Testis (tissue), 3 donors: Measurements from ENCODE around the gene HMGN1. TPM values are rescaled to one million over a fixed set of nuclear protein-coding genes. Genes with fewer than 3 reads are reported as not detected.

ENCODE experiments used
- DNase-seq: peaks from one replicate; pipeline ENCODE4 v3.0.0-alpha.2; 2019
- H3K27ac ChIP-seq, 2 donors: fragments of 200-600 bp; sonication (generic); one replicate each; pipeline ENCODE4 v1.5.1; 2019
- H3K27me3 ChIP-seq: fragments of 200-600 bp; sonication (generic); one replicate; pipeline ENCODE4 v1.5.1; 2019
- H3K36me3 ChIP-seq: fragments of 200-600 bp; sonication (generic); one replicate; pipeline ENCODE4 v1.5.1; 2017; ENCODE audit warnings: low read depth; ENCODE audit errors: missing control alignments
- H3K4me1 ChIP-seq: fragments of 200-600 bp; sonication (generic); one replicate; pipeline ENCODE4 v1.5.1; 2019
- H3K4me3 ChIP-seq, 2 donors: fragments of 200-600 bp; sonication (generic); one replicate each; pipeline ENCODE4 v1.5.1; 2017 to 2019
- H3K9me3 ChIP-seq: fragments of 200-600 bp; sonication (generic); one replicate; pipeline ENCODE4 v1.5.1; 2017
- POLR2A ChIP-seq: fragments of 450-650 bp; IDR thresholded peaks from one replicate; pipeline ENCODE4 v1.6.1; 2017; ENCODE audit warnings: antibody characterized with exemption, mild to moderate bottlenecking, moderate library complexity
- WGBS, 2 donors: methylation state at CpG; one replicate each; pipeline ENCODE4 v1.1.5; 2018; 5-methylcytosine and 5-hydroxymethylcytosine counted together
- intact Hi-C: fragments of 100-400 bp; cut with DNase I; formaldehyde crosslinking; loops from one replicate; pipeline ENCODE4 v1.15.1; 2023; ENCODE audit warnings: low total_unique reads
- polyA plus RNA-seq: library from polyadenylated mRNA; stranded (reverse); fragments of 350-450 nt; fragmentation: Illumina TruSeq; extraction: RNeasy Lipid Tissue Mini Kit (QIAGEN cat#74804); gene quantifications from one replicate; pipeline ENCODE4 v1.2.3, GENCODE V29; 2014; ENCODE audit warnings: low read depth, low replicate concordance; ENCODE audit not compliant: insufficient read depth
- total RNA-seq, 2 donors: library from RNA; depleted of rRNA; stranded (reverse); fragments of >200 nt; gene quantifications; one replicate each; pipeline ENCODE4 v1.2.3, GENCODE V29; 2016
- TF ChIP-seq, protein P1 (sequence below), 3 experiments: fragments of 450-650 bp in 2 of 3; fragments of 200-600 bp in 1 of 3; sonication (generic) in 1 of 3; IDR thresholded peaks; one replicate each; pipeline ENCODE4 v1.5.1; 2016 to 2019; ENCODE audit warnings: antibody characterized with exemption in 3 of 3, mild to moderate bottlenecking in 2 of 3, moderate library complexity in 1 of 3

Gene HMGN1
- total and polyA plus RNA-seq, 3 donors from 2014 or later: 162 to 203 (median 177) TPM

DNA sequence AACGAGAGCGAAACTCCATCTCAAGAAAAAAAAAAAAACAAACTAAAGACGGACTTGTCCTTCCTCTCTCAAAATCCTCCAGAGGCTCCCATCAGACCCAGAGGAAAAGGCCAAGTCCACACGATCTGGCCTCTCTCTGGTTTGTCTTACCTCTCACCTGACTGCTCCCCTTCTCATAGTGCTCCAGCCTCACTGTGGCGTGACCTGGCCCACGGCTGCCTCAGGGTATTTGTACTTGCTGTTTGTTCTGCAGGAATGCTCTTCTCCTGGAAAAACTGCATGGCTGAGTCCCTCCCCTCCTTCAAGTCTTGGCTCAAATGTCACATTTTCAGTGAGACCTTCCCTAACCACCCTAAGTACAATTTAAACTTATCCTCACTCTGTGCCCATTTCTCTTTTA is 27.5 kb downstream of the HMGN1 start:
- peaks cover 6% of the 10 kb centered on the region for H3K4me1 ChIP-seq
- 84 to 89% methylated on average over 6 of the region's 6 CpGs for WGBS, 2 donors
- TF ChIP-seq, protein P1, sequence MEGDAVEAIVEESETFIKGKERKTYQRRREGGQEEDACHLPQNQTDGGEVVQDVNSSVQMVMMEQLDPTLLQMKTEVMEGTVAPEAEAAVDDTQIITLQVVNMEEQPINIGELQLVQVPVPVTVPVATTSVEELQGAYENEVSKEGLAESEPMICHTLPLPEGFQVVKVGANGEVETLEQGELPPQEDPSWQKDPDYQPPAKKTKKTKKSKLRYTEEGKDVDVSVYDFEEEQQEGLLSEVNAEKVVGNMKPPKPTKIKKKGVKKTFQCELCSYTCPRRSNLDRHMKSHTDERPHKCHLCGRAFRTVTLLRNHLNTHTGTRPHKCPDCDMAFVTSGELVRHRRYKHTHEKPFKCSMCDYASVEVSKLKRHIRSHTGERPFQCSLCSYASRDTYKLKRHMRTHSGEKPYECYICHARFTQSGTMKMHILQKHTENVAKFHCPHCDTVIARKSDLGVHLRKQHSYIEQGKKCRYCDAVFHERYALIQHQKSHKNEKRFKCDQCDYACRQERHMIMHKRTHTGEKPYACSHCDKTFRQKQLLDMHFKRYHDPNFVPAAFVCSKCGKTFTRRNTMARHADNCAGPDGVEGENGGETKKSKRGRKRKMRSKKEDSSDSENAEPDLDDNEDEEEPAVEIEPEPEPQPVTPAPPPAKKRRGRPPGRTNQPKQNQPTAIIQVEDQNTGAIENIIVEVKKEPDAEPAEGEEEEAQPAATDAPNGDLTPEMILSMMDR (IDR thresholded peaks at IDR 0.05): no peak
- TF ChIP-seq POLR2A: no peak
- no peaks in the 10 kb centered on the region for H3K27me3 ChIP-seq
- DNase-seq: no peak
- H3K9me3 ChIP-seq: no peaks in the 10 kb centered on the region
- no peaks in the 10 kb centered on the region for H3K36me3 ChIP-seq
- H3K4me3 ChIP-seq: no peak overlapping the region
- intact Hi-C loops: no loop called here
- H3K27ac ChIP-seq: no peak overlapping the region

DNA sequence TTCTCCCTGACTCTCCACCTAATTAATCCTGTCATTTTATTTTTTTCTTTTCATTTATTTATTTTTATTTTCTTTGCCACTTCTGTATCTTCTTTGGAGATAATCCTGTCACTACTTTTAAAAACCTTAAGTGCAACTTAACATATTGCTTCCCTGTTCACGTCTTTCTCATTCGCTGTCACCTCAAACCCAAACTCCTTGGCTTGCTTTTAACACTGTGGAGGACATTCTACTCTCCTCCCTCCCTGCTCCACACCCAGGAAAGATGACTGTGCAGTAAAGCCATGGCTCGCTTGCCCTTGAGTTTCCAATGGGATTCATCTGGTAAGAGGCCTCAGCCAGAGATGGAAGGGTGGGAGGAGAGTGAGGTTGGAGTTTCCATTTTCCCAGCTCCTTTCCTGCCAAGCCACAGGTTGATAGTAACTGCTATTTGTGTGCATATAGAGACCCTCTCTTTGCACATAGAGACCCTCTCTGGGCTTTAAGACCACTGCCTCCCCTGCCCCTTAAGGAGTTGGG is 29.0 kb downstream of the HMGN1 start:
- Histone ChIP-seq H3K27me3 (no peaks in the 10 kb centered on the region), H3K4me1 (peaks cover 8% of the 10 kb centered on the region), H3K36me3 (no peaks in the 10 kb centered on the region), H3K9me3 (no peaks in the 10 kb centered on the region), H3K27ac (peak overlapping the region in 1 of 2 donors; percentile 0), H3K4me3 (no peak overlapping the region)
- 54 to 68% methylated on average over 3 of the region's 3 CpGs for WGBS, 2 donors
- DNase-seq: no peak
- intact Hi-C loops: no loop called here
- TF ChIP-seq POLR2A: no peak
- TF ChIP-seq, protein P1 (IDR thresholded peaks at IDR 0.05): no peak

DNA sequence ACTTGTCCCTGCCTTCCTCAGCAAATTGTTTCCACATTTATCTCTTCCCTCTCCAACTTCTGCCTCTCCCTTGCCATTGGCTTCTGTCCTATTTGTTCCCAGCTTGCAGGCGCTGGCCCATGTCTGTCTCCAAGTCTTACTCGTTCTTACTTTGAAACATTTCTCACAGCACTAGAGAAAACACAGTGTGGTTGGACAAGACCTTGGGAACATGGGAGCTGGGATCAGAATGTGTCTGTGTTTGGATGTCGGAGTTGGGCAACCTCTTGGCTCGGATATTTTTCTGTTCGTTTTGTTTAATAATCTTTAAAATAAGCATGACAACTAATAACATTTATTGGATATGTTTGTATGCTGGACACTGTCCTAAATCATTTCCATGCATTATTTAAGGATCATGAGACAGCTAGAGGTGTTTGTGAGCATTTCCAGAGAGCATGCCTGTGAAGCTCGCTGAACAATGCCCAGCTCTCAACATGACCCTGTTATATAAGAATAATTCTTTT is 29.6 kb downstream of the HMGN1 start:
- H3K27me3 ChIP-seq: no peaks in the 10 kb centered on the region
- no peaks in the 10 kb centered on the region for H3K9me3 ChIP-seq
- TF ChIP-seq, protein P1 (IDR thresholded peaks at IDR 0.05): no peak
- TF ChIP-seq POLR2A: no peak
- peaks cover 14% of the 10 kb centered on the region for H3K4me1 ChIP-seq
- H3K27ac ChIP-seq: peak overlapping the region in 1 of 2 donors; percentile 0
- intact Hi-C loops: no loop called here
- no peaks in the 10 kb centered on the region for H3K36me3 ChIP-seq
- WGBS, 2 donors: 35 to 55% methylated on average over 6 of the region's 6 CpGs
- peak; percentile 80 for DNase-seq
- H3K4me3 ChIP-seq: no peak overlapping the region

DNA sequence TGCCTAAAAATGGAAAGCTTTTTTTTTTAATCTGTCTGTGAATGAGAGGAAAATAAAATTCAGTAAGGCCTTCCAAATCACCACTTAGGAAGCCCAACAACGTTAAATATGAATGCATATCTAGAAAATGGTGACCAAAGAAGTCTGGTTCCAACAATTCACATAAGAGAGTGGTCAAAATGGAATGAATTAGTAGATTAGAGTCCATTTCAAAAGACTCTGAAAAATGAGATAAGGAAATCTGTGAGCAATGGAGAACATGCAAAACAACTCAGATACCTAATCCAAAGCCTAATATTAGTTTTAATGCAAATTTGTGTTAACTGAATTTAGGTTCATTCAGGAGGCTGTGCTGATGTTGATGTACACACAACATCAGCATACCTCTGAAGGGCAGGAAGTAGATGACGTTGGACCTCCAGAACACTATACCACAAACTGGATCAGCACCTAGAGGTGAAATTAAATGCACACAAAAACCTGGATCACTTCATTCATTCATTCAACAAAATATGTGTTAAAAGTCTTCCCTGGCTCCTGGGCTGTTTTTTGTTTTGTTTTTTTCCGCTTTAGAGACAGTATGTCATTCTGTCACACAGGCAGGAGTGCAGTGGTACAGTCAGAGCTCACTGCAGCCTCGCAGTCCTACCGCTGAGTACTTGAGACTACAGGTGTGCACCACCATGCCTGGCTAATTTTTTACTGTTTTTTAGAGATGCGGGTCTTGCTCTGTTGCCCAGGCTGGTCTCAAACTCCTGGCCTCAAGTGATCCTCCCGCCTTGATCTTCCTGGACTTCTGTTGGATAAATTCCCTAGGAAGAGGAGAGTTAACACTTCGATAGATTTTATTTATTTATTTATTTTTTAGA is 30.6 kb downstream of the HMGN1 start:
- WGBS, 2 donors: 80 to 89% methylated on average over 8 of the region's 8 CpGs
- Histone ChIP-seq H3K4me3 (no peak overlapping the region), H3K27ac (peak overlapping the region in 1 of 2 donors; percentile 0), H3K36me3 (no peaks in the 10 kb centered on the region), H3K9me3 (no peaks in the 10 kb centered on the region), H3K4me1 (peaks cover 14% of the 10 kb centered on the region), H3K27me3 (no peaks in the 10 kb centered on the region)
- no peak for TF ChIP-seq POLR2A
- TF ChIP-seq, protein P1 (IDR thresholded peaks at IDR 0.05): no peak
- DNase-seq: no peak
- intact Hi-C loops: no loop called here
